ENCODE data around the gene TAS2R14.

The TAS2R14 gene

DNA sequence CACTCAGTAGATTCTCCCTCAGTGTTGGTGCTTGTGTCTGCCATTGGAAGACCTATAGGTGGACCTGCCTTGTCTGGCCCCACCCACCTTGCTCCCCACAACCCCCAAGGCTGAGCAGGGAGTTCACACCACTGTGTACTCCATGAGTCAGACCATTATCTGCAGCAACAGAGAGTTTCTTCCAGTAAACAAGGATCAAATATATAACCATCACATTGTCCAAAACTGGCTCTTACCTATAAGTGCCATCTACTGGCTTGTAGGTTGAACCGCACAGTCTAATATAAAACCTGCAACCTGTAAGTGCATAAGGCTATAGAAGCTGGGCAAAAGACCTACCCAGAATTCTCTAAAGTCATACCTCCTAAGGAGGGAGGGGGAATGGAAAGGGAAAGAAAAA is 37.6 kb downstream of the TAS2R14 start:
- no peak overlapping the region for H3K9ac ChIP-seq (ENCODE audit: low read depth, low read length)
- no peaks in the 10 kb centered on the region for H3K4me1 ChIP-seq (ENCODE audit: insufficient read depth, low read length)
- peaks cover 18% of the 10 kb centered on the region for H3K9me3 ChIP-seq (ENCODE audit: insufficient read depth, low read depth, low read length)
- no peak overlapping the region for H3K27ac ChIP-seq (ENCODE audit: low read length)
- H3K4me3 ChIP-seq (ENCODE audit: low read length): no peak overlapping the region
- H3K27me3 ChIP-seq (ENCODE audit: insufficient read depth, low read length): no peaks in the 10 kb centered on the region
- H3K36me3 ChIP-seq (ENCODE audit: insufficient read depth, low read depth, low read length): no peaks in the 10 kb centered on the region

DNA sequence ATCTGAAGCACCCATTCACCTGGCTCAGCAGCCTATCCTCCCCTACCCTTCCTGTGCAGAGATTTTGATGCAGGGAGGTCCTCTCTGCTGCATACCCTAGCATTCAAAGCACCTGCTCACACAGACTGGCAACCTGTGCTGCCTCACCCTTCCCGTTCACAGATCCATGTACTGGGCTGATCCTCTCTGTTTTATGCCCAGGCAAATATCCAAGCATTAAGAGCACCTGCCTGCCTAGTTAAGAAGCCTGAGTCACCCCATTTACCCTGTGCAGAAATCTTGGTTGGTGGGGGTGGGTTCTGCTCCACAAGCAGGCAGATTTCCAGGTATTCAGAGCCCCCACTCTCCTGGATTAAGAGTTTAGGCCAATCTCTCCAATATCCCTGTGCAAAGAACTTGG is 38.1 kb downstream of the TAS2R14 start:
- Histone ChIP-seq H3K4me3 (ENCODE audit: low read length) (no peak overlapping the region), H3K9me3 (ENCODE audit: insufficient read depth, low read depth, low read length) (peaks cover 18% of the 10 kb centered on the region), H3K27me3 (ENCODE audit: insufficient read depth, low read length) (no peaks in the 10 kb centered on the region), H3K36me3 (ENCODE audit: insufficient read depth, low read depth, low read length) (no peaks in the 10 kb centered on the region), H3K4me1 (ENCODE audit: insufficient read depth, low read length) (no peaks in the 10 kb centered on the region), H3K9ac (ENCODE audit: low read depth, low read length) (no peak overlapping the region), H3K27ac (ENCODE audit: low read length) (no peak overlapping the region)

DNA sequence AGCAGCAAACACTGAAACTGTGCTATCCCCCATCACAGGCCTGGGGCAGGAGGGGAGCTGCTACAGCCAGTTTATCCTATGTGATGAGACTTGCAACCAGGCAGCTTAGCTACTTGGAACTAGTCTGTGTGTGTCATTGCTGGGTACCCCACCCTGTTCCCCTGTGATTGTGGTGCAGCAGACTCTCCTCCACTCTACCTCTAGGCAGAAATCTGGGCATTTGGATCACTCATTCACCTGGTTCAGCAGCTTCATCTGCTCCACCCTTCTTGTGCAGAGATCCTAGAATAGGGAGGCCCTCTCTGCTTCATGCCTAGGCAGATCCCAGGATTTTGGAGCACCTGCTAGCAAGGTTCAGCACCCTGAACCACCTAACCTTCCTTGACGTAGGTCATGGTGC is 38.5 kb downstream of the TAS2R14 start:
- no peaks in the 10 kb centered on the region for H3K4me1 ChIP-seq (ENCODE audit: insufficient read depth, low read length)
- H3K27me3 ChIP-seq (ENCODE audit: insufficient read depth, low read length): no peaks in the 10 kb centered on the region
- peaks cover 15% of the 10 kb centered on the region for H3K9me3 ChIP-seq (ENCODE audit: insufficient read depth, low read depth, low read length)
- no peak overlapping the region for H3K4me3 ChIP-seq (ENCODE audit: low read length)
- H3K9ac ChIP-seq (ENCODE audit: low read depth, low read length): no peak overlapping the region
- H3K27ac ChIP-seq (ENCODE audit: low read length): no peak overlapping the region
- H3K36me3 ChIP-seq (ENCODE audit: insufficient read depth, low read depth, low read length): no peaks in the 10 kb centered on the region

DNA sequence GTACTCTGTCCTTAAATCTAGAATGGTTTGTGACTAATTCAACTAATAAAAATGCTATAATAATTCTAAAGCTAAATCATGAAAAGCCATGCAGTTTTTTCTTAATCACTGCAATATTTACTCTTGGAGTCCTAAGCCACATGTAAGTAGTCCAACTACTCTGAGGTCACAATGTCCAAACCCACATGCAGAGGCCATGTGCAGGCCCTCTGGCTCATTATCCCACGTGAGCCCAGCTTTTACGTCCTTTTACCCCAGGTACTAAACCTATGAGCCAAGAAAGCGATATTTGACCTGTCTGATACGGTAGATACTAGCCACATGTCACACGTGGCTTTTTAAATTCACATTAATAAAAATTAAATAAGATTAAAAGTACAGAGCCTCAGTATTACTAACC is 42.2 kb downstream of the TAS2R14 start:
- H3K4me3 ChIP-seq (ENCODE audit: low read length): no peak overlapping the region
- H3K9ac ChIP-seq (ENCODE audit: low read depth, low read length): no peak overlapping the region
- H3K27ac ChIP-seq (ENCODE audit: low read length): no peak overlapping the region
- H3K4me1 ChIP-seq (ENCODE audit: insufficient read depth, low read length): no peaks in the 10 kb centered on the region
- no peaks in the 10 kb centered on the region for H3K27me3 ChIP-seq (ENCODE audit: insufficient read depth, low read length)
- H3K9me3 ChIP-seq (ENCODE audit: insufficient read depth, low read depth, low read length): no peaks in the 10 kb centered on the region
- H3K36me3 ChIP-seq (ENCODE audit: insufficient read depth, low read depth, low read length): no peaks in the 10 kb centered on the region

DNA sequence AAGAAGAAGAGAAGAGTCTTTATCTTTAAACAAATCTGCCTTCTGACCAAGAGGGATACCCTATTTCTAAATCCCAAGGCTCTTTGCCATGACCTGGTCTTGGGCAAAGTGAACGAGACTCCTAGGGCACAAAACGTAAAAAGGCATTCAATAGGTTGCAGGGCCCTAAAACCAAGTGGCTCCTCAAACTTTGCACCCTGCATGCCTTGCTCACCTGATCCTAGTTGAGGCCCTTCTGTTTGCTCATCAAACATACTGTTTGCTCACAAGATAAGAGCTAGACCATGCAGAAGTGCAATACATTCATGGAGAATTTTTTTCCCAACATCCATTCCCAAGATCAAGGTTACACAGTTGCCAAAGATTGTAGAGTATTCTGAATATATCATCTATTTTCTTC is 47.1 kb downstream of the TAS2R14 start:
- Histone ChIP-seq H3K36me3 (ENCODE audit: insufficient read depth, low read depth, low read length) (no peaks in the 10 kb centered on the region), H3K27ac (ENCODE audit: low read length) (no peak overlapping the region), H3K4me3 (ENCODE audit: low read length) (no peak overlapping the region), H3K27me3 (ENCODE audit: insufficient read depth, low read length) (no peaks in the 10 kb centered on the region), H3K4me1 (ENCODE audit: insufficient read depth, low read length) (no peaks in the 10 kb centered on the region), H3K9ac (ENCODE audit: low read depth, low read length) (no peak overlapping the region), H3K9me3 (ENCODE audit: insufficient read depth, low read depth, low read length) (no peaks in the 10 kb centered on the region)

DNA sequence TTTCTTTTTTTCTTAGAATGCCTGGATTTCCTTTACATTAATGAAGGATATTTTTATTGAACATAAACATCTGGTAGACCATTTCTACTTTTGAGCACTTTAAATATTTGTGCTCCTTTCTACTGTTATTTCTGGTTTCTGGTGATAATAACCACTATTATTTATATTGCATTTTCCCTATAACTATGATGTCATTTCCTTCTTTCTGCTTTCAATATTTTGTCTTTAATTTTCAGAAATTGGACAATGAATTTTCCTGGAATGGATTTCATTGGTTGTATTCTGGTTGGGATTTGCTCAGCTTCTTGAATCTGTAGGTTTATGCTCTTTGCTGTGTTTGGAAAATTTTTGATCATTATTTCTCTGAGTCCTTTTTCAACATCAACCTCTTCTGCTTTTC is 49.8 kb downstream of the TAS2R14 start:
- no peaks in the 10 kb centered on the region for H3K36me3 ChIP-seq (ENCODE audit: insufficient read depth, low read depth, low read length)
- no peaks in the 10 kb centered on the region for H3K27me3 ChIP-seq (ENCODE audit: insufficient read depth, low read length)
- no peaks in the 10 kb centered on the region for H3K4me1 ChIP-seq (ENCODE audit: insufficient read depth, low read length)
- H3K27ac ChIP-seq (ENCODE audit: low read length): no peak overlapping the region
- H3K9me3 ChIP-seq (ENCODE audit: insufficient read depth, low read depth, low read length): no peaks in the 10 kb centered on the region
- no peak overlapping the region for H3K9ac ChIP-seq (ENCODE audit: low read depth, low read length)
- H3K4me3 ChIP-seq (ENCODE audit: low read length): no peak overlapping the region
